Hippocampal formation (tissue), 2 donors: ENCODE results near the gene NSMCE4A.
"Not testable (repeated sequence)": the region's sequence is repeated elsewhere in the genome, so short reads cannot be mapped to it uniquely, and the experiment has no call there.

Source experiments
- DNase-seq, 2 donors: peaks; one replicate each; lab custom pipeline; 2025; lab: John Stamatoyannopoulos, UW

NSMCE4A gene, protein sequence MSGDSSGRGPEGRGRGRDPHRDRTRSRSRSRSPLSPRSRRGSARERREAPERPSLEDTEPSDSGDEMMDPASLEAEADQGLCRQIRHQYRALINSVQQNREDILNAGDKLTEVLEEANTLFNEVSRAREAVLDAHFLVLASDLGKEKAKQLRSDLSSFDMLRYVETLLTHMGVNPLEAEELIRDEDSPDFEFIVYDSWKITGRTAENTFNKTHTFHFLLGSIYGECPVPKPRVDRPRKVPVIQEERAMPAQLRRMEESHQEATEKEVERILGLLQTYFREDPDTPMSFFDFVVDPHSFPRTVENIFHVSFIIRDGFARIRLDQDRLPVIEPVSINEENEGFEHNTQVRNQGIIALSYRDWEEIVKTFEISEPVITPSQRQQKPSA

DNA sequence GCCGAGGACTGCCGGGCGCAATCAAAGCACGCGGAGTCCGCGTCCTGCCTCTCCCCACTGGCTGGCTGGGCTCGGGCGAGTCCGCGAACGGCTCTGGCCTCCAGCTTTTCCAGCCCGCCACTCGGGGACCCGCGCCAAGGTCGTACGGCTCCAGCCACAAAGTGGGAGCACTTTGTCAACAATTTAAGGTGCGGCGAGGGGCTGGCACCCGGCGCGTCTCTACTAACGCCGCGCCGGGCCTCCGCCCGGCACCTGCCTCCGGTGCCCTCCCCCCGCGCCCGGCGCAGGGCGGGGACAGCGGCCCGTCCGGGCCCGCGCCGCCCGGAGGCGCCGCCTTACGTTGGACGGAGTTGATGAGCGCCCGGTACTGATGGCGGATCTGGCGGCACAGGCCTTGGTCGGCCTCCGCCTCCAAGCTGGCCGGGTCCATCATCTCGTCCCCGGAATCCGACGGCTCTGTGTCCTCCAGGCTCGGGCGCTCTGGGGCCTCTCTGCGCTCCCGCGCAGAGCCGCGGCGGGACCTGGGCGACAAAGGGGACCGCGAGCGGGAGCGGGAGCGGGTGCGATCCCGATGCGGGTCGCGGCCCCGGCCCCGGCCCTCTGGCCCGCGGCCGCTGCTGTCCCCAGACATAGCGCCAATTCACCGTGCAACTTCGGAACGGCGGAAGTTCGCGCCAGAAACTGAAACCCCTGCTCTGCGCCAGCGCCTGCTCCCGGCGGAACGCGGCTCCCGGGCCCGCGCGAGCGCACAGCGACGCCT is at the start of gene NSMCE4A:
Gene NSMCE4A (minus strand): TSS at position 683 of the 760 bp plus-strand sequence. CDS start 52 bp downstream, at position 631.
- DNase-seq: peak; percentile 57 to 73

- not testable (repeated sequence) for DNase-seq
Measured at GRCh38 chr10:122023257-122023656, 48.2 kb upstream of the NSMCE4A start.

DNA sequence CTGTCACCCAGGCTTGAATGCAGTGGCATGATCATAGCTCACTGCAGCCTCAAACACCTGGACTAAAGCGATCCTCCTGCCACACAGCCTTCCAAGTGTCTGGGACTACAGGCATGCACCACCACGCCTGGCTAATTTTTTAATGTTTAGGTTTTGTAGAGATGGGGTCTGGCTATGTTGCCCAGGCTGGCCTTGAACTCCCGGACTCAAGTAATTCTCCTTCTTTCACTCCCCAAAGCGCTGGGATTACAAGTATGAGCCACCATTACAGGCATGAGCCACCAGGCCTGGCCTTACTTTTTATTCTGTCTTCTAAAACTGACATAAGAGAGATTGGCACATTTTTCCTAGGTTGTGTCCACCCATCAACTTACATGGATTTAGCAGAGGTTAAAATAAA is 47.3 kb upstream of the NSMCE4A start:
- DNase-seq: no peak

- DNase-seq: no peak
Measured at GRCh38 chr10:122021828-122022227, 46.8 kb upstream of the NSMCE4A start.

DNA sequence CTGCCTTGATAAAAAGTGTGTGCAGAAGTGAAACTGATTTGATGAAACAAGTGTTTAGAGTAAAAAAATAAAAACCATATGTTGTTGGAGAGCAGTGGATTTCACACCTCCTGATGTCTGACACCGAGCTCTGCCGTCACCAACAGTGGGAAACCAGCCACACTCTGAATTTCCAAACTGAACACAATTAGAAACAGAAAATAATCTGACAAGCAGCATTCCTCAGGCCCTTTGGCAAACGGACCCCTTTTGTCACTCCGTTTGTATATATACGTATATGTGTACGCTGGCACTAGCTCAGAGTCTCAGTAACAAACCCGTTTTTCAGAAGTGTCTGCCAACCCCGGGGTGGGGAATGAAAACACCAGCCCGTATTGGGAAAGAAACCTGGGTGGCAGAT is 46.4 kb upstream of the NSMCE4A start:
- DNase-seq: no peak

DNA sequence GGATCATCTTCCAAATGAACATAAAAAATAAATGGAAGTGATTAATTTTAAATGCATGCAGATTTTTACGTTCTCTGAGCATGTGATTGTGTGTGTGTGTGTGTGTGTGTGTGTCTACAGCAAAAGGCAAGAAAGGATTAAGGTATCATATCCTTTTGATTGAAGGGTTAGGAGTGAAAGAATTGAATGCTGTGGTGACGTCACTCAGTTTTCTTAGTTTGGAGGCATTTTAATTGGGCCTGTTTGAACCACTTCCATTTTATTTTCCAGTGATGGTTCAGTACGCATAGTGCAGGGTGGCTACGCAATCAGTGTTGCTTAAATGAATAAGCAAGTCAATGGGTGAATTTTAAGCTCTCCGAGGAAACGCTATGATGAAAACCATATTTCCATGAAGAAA is 45.2 kb upstream of the NSMCE4A start:
- no peak for DNase-seq

- no peak for DNase-seq
Measured at GRCh38 chr10:122019414-122019975, 44.5 kb upstream of the NSMCE4A start.

DNA sequence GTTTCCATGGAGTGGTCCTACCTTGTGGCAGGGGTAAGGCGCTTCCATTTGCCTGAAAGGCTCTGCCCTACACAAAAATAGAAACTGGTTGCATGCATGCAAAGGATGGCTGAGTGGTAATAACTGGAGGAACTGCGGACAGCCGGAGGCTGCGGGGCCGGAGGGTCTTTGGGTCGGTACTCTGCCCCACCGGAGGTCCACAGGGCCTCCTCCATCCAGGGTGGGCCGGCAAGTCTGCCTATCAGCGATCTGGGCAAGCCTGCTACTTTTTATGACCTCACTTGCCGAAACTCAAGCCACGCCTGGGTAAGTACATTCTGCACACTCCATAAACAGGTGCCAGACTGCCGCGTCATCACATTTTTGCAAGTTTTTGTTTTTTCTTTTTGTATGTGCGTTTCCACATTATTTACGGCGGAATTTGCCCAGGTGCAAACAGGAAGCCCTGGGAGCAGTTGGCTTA is 44.0 kb upstream of the NSMCE4A start:
- no peak for DNase-seq

- no peak for DNase-seq
Measured at GRCh38 chr10:122018491-122018890, 43.5 kb upstream of the NSMCE4A start.

DNA sequence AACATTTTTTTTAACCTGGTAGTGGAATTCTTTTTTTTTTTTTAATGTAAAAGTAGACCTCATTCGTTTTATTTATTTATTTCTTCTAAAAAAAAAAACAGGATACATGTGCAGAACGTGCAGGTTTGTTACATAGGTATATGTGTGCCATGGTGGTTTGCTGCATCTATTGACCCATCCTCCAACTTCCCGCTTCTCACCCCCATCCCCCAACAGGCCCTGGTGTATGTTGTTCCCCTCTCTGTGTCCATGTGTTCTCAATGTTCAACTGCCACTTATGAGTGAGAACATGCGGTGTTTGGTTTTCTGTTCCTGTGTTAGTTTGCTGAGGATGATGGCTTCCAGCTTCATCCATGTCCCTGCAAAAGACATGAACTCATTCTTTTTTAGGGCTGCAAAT is 42.9 kb upstream of the NSMCE4A start:
- not testable (repeated sequence) for DNase-seq

- DNase-seq: no peak
Measured at GRCh38 chr10:122014652-122015248, 39.7 kb upstream of the NSMCE4A start.

DNA sequence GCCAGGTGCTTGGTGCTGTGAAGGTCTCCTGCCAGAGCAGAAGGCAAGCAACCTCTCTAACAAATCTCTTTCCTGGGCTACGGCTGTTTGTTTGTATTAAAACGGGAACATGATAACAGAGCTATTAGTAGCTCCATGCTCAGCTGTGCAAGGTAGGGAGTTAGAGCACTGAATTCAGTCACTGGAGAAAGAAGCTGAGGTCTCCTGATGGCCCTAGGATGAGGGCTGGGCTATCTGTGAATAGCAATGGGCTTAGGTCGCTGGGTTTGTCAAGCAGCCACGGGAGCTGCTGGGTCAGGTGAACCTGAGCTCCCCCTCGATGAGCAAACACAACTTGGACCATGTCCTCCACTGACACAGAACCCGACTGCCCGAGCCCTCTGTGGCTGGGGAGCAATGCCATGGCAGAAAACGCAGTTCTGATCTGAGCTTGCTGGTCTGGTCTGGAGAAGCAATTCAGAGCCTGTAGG is 38.3 kb upstream of the NSMCE4A start:
- DNase-seq: no peak

DNA sequence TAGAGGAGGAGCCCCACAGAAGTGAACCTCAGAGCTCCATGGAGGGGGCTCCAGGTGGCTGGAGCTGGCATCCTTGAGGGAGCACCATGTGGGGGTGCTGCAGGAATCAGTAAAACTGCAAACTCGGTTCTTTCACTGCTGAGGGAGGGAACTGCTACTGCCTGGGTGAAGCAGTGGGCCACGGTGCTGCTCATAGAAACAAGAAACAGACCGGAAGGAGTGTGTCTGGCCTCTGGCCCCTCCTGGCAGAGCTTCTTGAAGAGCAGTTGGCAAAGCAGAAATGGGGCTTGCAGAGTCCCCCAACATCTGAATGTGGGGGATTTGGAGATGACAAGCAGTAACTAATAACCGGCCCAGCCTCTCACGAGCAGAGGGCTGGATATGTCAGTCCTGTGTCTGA is 37.7 kb upstream of the NSMCE4A start:
- no peak for DNase-seq

DNA sequence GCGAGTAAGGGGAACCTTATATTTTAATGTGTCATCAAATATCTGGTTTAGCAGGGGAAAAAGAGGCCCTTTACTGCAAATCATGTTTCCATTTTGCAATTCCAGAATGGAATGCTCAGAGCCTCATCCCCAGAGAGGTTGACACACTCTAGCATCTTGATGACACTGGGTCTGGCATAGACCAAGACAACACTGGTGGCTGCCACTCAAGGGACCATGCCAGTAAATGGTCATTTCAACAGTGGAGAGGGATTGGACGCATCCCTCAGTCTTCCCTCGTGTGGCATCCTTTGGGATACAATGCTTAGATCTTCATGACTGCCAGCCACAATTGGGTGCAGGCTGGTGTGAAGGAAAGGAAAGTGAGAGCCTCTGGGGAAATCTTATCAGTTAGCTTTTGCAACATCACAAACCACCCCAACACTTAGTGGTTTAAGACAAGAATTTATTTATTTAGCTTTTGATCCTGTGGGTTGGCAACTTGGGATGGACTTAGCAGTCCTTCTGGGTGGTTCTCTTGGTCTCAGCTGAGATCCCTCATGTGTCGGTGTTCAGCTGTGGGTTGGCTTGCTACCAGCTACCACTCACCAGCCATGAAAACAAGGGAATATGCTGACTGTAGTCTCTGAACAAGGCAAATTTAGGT is 35.5 kb upstream of the NSMCE4A start:
- DNase-seq: no peak

- no peak for DNase-seq
Measured at GRCh38 chr10:122007415-122007814, 32.4 kb upstream of the NSMCE4A start.

GRCh38 chr10:122001698-122002097 is 26.7 kb upstream of the NSMCE4A start:
- DNase-seq: no peak

- DNase-seq: no peak
Measured at GRCh38 chr10:121999301-121999700, 24.3 kb upstream of the NSMCE4A start.

- no peak for DNase-seq
Measured at GRCh38 chr10:121998462-121998861, 23.4 kb upstream of the NSMCE4A start.

GRCh38 chr10:121994429-121994941 is 19.5 kb upstream of the NSMCE4A start:
- DNase-seq: no peak

DNA sequence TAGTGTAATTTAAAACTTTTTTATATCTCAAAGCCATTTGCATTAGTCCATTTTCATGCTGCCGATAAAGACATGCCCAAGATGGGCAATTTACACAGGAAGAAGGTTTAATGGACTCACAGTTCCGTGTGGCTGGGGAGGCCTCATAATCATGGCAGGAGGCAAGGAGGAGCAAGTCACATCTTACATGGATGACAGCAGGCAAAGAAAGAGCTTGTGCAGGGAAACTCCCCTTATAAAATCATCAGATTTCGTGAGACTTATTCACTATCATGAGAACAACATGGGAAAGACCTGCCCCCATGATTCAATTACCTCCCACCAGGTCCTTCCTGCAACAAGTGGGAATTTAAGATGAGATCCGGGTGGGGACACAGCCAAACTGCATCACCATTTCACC is 16.7 kb upstream of the NSMCE4A start:
- not testable (repeated sequence) for DNase-seq

DNA sequence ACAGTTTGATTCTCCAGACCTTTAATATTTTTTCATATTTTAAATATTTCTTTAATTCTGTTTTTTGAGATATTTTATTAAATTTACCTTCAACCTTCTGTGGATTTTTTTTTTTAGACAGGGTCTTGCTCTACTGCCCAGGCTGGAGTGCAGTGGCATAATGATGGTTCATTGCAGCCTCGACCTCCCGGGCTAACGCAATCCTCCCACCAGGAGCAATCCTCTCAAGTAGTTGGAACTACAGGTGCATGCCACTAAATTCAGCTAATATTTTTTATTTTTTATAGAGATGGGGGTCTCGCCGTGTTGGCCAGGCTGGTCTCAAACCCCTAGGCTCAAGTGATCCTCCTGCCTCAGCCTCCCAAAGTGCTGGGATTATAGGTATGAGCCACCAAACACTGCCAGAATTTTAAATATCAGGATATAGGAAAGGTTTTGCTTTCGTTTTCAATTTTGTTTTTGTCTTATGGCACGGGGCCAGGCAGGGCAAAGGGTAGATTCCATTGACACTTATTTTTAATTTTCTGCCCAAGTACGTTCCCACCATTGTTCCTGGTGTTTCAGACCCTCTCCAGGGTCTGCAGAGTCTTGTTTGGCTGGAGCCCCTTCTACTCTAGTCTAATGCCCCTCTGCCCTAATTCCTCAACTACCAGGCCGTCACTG is 15.1 kb upstream of the NSMCE4A start:
- no peak for DNase-seq
